Central memory CD8-positive, alpha-beta T cell (primary cell): Measurements from ENCODE around the gene RNASE8.
A peak's percentile ranks its signal among the peaks of the same experiment; 100 is the strongest.

Experiments used
- ATAC-seq: fragments of 150-1000 bp; cut with Tn5 transposase; replicated peaks from 2 replicates; pipeline ENCODE4 v1.10.0; 2022; ENCODE audit warnings: mild to moderate bottlenecking, moderate FRiP score, moderate number of reproducible peaks; ENCODE audit not compliant: poor library complexity, severe bottlenecking; ENCODE audit errors: extremely low read depth
- DNase-seq, 2 donors: peaks; one replicate each; pipeline ENCODE4 v3.0.0; 2021; ENCODE audit warnings: low spot score in 2 of 2
- H3K27ac Mint-ChIP-seq: one replicate; pipeline ENCODE4 v1.8.0; 2022; ENCODE audit warnings: low read depth, mild to moderate bottlenecking, moderate library complexity, mixed read lengths
- H3K27me3 Mint-ChIP-seq: one replicate; pipeline ENCODE4 v1.8.0; 2022; ENCODE audit warnings: mixed read lengths
- H3K36me3 Mint-ChIP-seq: one replicate; pipeline ENCODE4 v1.8.0; 2022; ENCODE audit warnings: mild to moderate bottlenecking, moderate library complexity, mixed read lengths; ENCODE audit not compliant: insufficient read depth
- H3K4me1 Mint-ChIP-seq: one replicate; pipeline ENCODE4 v1.8.0; 2022; ENCODE audit warnings: mixed read lengths
- H3K4me3 Mint-ChIP-seq: one replicate; pipeline ENCODE4 v1.8.0; 2022; ENCODE audit warnings: mild to moderate bottlenecking, moderate library complexity, mixed read lengths
- H3K9me3 Mint-ChIP-seq: one replicate; pipeline ENCODE4 v1.8.0; 2022; ENCODE audit warnings: mixed read lengths

Gene RNASE8

GRCh38 chr14:21096978-21097635 lies 39.5 kb downstream of the RNASE8 start:
- Mint-ChIP-seq H3K9me3 (no peaks in the 10 kb centered on the region), H3K4me1 (peaks cover 20% of the 10 kb centered on the region), H3K27ac (peak overlapping the region; percentile 71), H3K36me3 (peaks cover 4% of the 10 kb centered on the region), H3K27me3 (peaks cover 10% of the 10 kb centered on the region), H3K4me3 (peak overlapping the region; percentile 77)
- DNase-seq (no peak), ATAC-seq (no peak)

DNA sequence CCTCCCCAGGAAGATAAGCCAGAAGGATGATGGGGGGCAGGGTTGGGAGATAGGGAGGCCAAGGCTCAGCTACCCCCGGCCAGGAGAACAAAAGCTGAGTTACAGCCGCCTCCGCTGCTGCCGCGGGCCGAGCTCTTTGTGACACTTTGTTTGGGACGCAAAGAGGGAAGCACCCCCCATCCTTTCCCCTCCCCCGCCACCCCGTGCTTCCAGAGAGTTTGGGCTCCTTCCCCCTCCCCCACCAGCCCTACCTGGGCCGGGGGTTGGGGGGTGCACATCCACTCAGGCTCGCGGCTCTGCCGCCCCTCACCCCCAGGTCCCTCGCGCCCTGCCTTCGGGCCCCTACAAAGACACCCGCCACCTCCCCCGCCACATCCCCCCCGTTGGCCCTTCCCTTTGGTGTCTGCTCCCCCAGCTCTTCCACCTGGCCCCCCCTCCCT lies 40.0 kb downstream of the RNASE8 start:
- no peak for DNase-seq
- Mint-ChIP-seq H3K36me3 (peaks cover 4% of the 10 kb centered on the region), H3K4me1 (peaks cover 23% of the 10 kb centered on the region), H3K9me3 (no peaks in the 10 kb centered on the region), H3K27ac (peak overlapping the region; percentile 71), H3K4me3 (peak overlapping the region; percentile 77), H3K27me3 (peaks cover 10% of the 10 kb centered on the region)
- ATAC-seq: no peak

- Mint-ChIP-seq H3K4me1 (peaks cover 19% of the 10 kb centered on the region), H3K27me3 (peaks cover 10% of the 10 kb centered on the region), H3K9me3 (no peaks in the 10 kb centered on the region), H3K4me3 (peak within 1 kb of the TSS; percentile 86), H3K27ac (peak within 1 kb of the TSS; percentile 80), H3K36me3 (peaks cover 4% of the 10 kb centered on the region)
- ATAC-seq (peak; percentile 33), DNase-seq (no peak)
Measured at GRCh38 chr14:21098076-21098891, 40.7 kb downstream of the RNASE8 start, which contains the start of gene ZNF219. Gene ZNF219 (minus strand): TSS chr14:21098655. CDS start chr14:21093591, 5,064 bp downstream.

- H3K4me1 Mint-ChIP-seq: peaks cover 22% of the 10 kb centered on the region
- no peaks in the 10 kb centered on the region for H3K9me3 Mint-ChIP-seq
- peak overlapping the region; percentile 86 for H3K4me3 Mint-ChIP-seq
- H3K27me3 Mint-ChIP-seq: peaks cover 10% of the 10 kb centered on the region
- peaks cover 4% of the 10 kb centered on the region for H3K36me3 Mint-ChIP-seq
- H3K27ac Mint-ChIP-seq: peak overlapping the region; percentile 80
- DNase-seq: no peak
- ATAC-seq: no peak
Measured at GRCh38 chr14:21098892-21099595, 41.4 kb downstream of the RNASE8 start.

DNA sequence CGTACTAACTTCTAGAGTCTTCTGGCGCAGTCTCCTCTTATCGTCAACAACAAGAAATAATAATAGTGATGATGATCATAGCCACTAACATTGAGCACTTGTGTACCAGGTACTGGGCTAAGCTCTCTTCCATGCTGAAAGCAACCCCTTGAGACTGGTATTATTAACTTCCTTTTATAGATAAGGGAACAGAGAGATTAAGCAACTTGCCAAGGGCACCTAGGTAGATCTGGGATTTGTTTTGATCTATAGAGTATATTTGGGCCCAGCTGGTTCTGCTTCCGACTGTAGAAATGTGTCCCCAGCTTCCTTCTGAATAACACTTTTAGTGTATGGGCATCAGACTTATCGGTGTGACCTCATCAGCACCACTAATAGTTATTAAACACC lies 42.0 kb downstream of the RNASE8 start:
- Mint-ChIP-seq H3K36me3 (peaks cover 7% of the 10 kb centered on the region), H3K27me3 (peaks cover 10% of the 10 kb centered on the region), H3K4me1 (peaks cover 26% of the 10 kb centered on the region), H3K4me3 (peak overlapping the region; percentile 86), H3K27ac (peak overlapping the region; percentile 80), H3K9me3 (no peaks in the 10 kb centered on the region)
- ATAC-seq (no peak), DNase-seq (no peak)

DNA sequence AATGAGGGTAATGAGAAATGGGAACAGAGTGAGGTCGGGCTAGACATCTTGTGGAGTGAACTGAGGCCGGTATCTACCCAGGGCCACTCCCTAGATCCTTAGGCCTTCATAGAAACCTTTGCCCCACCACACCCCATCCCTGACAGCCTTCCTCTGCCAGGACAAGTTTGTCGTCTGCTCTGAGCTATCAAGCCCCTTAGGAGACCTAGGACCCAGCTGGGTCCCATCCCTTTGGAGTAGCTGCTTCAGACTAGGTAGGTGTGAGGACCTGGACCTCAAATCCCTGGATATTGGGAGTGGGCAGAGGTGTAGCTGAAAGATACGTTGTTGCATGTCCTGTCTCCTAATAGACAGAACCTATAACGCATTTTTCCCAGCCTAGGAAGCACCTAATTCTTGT lies 43.3 kb downstream of the RNASE8 start, which contains the start of gene TMEM253:
TMEM253 (plus strand) TSS at position 136 of the 400 bp plus-strand sequence. CDS start 278 bp downstream, outside the sequence.
- H3K36me3 Mint-ChIP-seq: peaks cover 7% of the 10 kb centered on the region
- H3K27me3 Mint-ChIP-seq: peaks cover 10% of the 10 kb centered on the region
- peaks cover 29% of the 10 kb centered on the region for H3K4me1 Mint-ChIP-seq
- no peaks in the 10 kb centered on the region for H3K9me3 Mint-ChIP-seq
- no peak within 1 kb of the TSS for H3K27ac Mint-ChIP-seq
- no peak within 1 kb of the TSS for H3K4me3 Mint-ChIP-seq
- DNase-seq (no peak), ATAC-seq (no peak)

DNA sequence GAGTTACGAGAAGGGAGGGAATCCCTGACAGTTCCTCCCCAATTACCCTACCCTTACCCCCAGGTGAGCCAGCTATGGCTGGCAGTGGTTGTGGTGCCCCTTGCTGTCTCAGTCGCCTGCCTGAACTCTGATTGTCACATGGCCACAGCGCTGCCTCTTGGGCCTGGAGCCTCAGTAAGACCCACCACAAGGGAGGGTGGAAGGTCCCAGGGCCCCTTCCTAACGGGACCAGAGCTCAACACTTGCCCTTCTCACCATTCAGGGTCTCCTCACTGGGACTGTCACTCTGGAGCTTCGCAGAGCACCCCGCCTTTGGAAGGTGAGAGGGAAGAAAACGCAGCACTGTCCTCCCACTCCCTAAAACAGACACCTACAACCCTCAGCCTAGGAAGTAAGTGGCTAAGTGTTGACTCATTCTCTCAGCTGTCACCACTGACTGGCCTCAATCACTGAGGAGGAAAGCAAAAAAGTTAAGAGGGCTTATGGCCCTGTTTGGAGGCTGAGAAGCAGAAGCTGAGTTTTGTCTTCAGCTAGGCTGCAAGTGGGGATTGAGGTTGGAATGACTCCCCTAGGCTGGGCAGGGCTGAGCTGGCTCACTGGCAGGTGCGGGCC lies 44.3 kb downstream of the RNASE8 start:
- H3K27ac Mint-ChIP-seq: no peak overlapping the region
- peaks cover 10% of the 10 kb centered on the region for H3K27me3 Mint-ChIP-seq
- no peaks in the 10 kb centered on the region for H3K9me3 Mint-ChIP-seq
- DNase-seq (no peak), ATAC-seq (no peak)
- peaks cover 33% of the 10 kb centered on the region for H3K4me1 Mint-ChIP-seq
- H3K4me3 Mint-ChIP-seq: peak overlapping the region; percentile 30
- H3K36me3 Mint-ChIP-seq: peaks cover 7% of the 10 kb centered on the region

- H3K27me3 Mint-ChIP-seq: peaks cover 10% of the 10 kb centered on the region
- ATAC-seq (no peak), DNase-seq (no peak)
- peak overlapping the region; percentile 71 for H3K4me3 Mint-ChIP-seq
- H3K36me3 Mint-ChIP-seq: peaks cover 7% of the 10 kb centered on the region
- H3K9me3 Mint-ChIP-seq: no peaks in the 10 kb centered on the region
- H3K4me1 Mint-ChIP-seq: peaks cover 35% of the 10 kb centered on the region
- peak overlapping the region; percentile 74 for H3K27ac Mint-ChIP-seq
Measured at GRCh38 chr14:21102521-21103410, 45.1 kb downstream of the RNASE8 start.

- no peaks in the 10 kb centered on the region for H3K9me3 Mint-ChIP-seq
Measured at GRCh38 chr14:21103411-21103709, 45.7 kb downstream of the RNASE8 start.

GRCh38 chr14:21103710-21104447 lies 46.3 kb downstream of the RNASE8 start:
- Mint-ChIP-seq H3K4me1 (peaks cover 32% of the 10 kb centered on the region), H3K4me3 (peak overlapping the region; percentile 71), H3K27ac (peak overlapping the region; percentile 74), H3K9me3 (no peaks in the 10 kb centered on the region), H3K36me3 (peaks cover 7% of the 10 kb centered on the region), H3K27me3 (peaks cover 9% of the 10 kb centered on the region)
- peak; percentile 91 for DNase-seq
- ATAC-seq: peak; percentile 86

More at GRCh38 chr14:21103411-21103709, 45.7 kb downstream of the RNASE8 start:
- Mint-ChIP-seq H3K4me1 (peaks cover 35% of the 10 kb centered on the region), H3K27ac (peak overlapping the region; percentile 74), H3K36me3 (peaks cover 7% of the 10 kb centered on the region), H3K27me3 (peaks cover 10% of the 10 kb centered on the region), H3K4me3 (peak overlapping the region; percentile 71)
- ATAC-seq: no peak
- DNase-seq: no peak

DNA sequence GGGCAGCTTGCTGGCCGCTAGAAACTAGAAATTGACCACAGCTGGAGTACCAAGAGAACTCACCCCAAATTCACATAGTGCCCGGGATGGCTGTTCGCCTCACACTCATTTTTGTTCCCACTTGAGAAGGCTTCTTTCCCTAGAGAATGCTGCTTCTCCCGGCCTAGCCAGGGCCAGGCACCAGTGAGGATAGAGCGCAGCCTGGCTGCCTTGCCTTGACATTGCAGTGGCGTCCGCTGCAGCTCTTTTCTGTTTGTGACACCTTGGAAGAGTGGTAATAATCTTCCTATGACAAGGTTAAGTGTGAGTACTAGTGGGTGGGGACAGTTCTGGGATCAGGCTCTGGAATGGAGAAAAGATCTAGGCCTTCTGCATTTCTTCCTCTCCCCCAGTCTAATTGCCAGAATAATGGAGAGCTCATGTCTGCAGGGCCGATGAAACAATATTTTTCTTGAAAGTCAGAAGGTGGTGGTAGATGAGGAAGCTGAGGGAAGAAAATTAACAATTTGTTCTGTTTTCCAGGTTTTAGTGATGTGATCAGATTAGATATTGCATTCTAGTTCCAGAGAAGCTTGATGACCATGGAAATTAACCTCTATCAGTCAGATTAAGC lies 46.9 kb downstream of the RNASE8 start:
- H3K4me1 Mint-ChIP-seq: peaks cover 25% of the 10 kb centered on the region
- H3K27me3 Mint-ChIP-seq: peaks cover 3% of the 10 kb centered on the region
- ATAC-seq: peak; percentile 64
- H3K9me3 Mint-ChIP-seq: no peaks in the 10 kb centered on the region
- peak overlapping the region; percentile 74 for H3K27ac Mint-ChIP-seq
- peak overlapping the region; percentile 71 for H3K4me3 Mint-ChIP-seq
- DNase-seq: peak; percentile 32 to 44
- H3K36me3 Mint-ChIP-seq: peaks cover 7% of the 10 kb centered on the region
